Keratinocyte (primary cell): ENCODE results near the gene DPH2. TPM values are rescaled to one million over a fixed set of nuclear protein-coding genes. Genes with fewer than 3 reads are reported as not detected.

ENCODE experiments used
- DNase-seq: peaks from one replicate; pipeline ENCODE4 v3.0.0-alpha.2; 2011; ENCODE audit warnings: low read depth, missing footprints, low spot score
- FAIRE-seq: peaks from 2 replicates; lab custom pipeline; 2011; peaks lifted over from hg19 to GRCh38; lab: Jason Lieb, UNC
- H2AFZ ChIP-seq: 2 replicates; pipeline ENCODE4 v1.6.0; 2012; ENCODE audit warnings: low read length, control low read depth, inconsistent platforms; ENCODE audit not compliant: control insufficient read depth
- H3K27ac ChIP-seq: 2 replicates; pipeline ENCODE4 v1.5.1; 2011; ENCODE audit warnings: low read length; ENCODE audit not compliant: control insufficient read depth, insufficient read depth
- H3K27me3 ChIP-seq: 3 replicates; pipeline ENCODE4 v1.6.0; 2011; ENCODE audit warnings: low read length; ENCODE audit not compliant: control insufficient read depth, insufficient read depth; ENCODE audit errors: extremely low read depth
- H3K36me3 ChIP-seq, 2 experiments: 2 replicates in 1 of 2; 3 replicates in 1 of 2; pipeline ENCODE4 v1.5.1; 2011; ENCODE audit warnings: low read length in 2 of 2, mild to moderate bottlenecking in 1 of 2; ENCODE audit not compliant: control insufficient read depth in 2 of 2, insufficient read depth in 2 of 2; ENCODE audit errors: extremely low read depth in 1 of 2
- H3K4me1 ChIP-seq: 3 replicates; pipeline ENCODE4 v1.5.1; 2011; ENCODE audit warnings: low read length; ENCODE audit not compliant: control insufficient read depth, insufficient read depth; ENCODE audit errors: extremely low read depth
- H3K4me2 ChIP-seq: 3 replicates; pipeline ENCODE4 v1.6.0; 2011; ENCODE audit warnings: low read depth, low read length; ENCODE audit not compliant: control insufficient read depth, insufficient read depth; ENCODE audit errors: extremely low read depth
- H3K4me3 ChIP-seq, 3 experiments: fragments of 200-600 bp in 1 of 3; sonication (generic) in 1 of 3; 2 replicates in 2 of 3; 3 replicates in 1 of 3; pipeline ENCODE4 v1.5.1; 2011 to 2016; ENCODE audit warnings: low read length in 3 of 3, mild to moderate bottlenecking in 3 of 3, control low read depth in 2 of 3, inconsistent platforms in 1 of 3, low read depth in 1 of 3, mixed read lengths in 1 of 3, mixed run types in 1 of 3, moderate library complexity in 1 of 3; ENCODE audit not compliant: control insufficient read depth in 2 of 3, insufficient read depth in 2 of 3; ENCODE audit errors: extremely low read depth in 1 of 3
- H3K79me2 ChIP-seq: 2 replicates; pipeline ENCODE4 v1.6.0; 2012; ENCODE audit warnings: low read length; ENCODE audit not compliant: control insufficient read depth, insufficient read depth
- H3K9ac ChIP-seq: 3 replicates; pipeline ENCODE4 v1.6.0; 2011; ENCODE audit warnings: low read length; ENCODE audit not compliant: control insufficient read depth, insufficient read depth; ENCODE audit errors: extremely low read depth
- H3K9me1 ChIP-seq: 3 replicates; pipeline ENCODE4 v1.6.0; 2011; ENCODE audit warnings: low read length; ENCODE audit not compliant: control insufficient read depth, insufficient read depth; ENCODE audit errors: extremely low read depth
- H3K9me3 ChIP-seq: 2 replicates; pipeline ENCODE4 v1.5.1; 2012; ENCODE audit warnings: low read depth, low read length; ENCODE audit not compliant: control insufficient read depth
- H4K20me1 ChIP-seq: 3 replicates; pipeline ENCODE4 v1.6.0; 2011; ENCODE audit warnings: low read length; ENCODE audit not compliant: control insufficient read depth, insufficient read depth; ENCODE audit errors: extremely low read depth
- CTCF ChIP-seq, 3 experiments: IDR thresholded peaks in 1 of 3; conservative IDR thresholded peaks in 1 of 3; optimal IDR thresholded peaks in 1 of 3; 2 replicates in 2 of 3; 3 replicates in 1 of 3; pipeline versions ENCODE3 to v1.5.1; 2011; ENCODE audit warnings: low read length in 3 of 3, mild to moderate bottlenecking in 3 of 3, moderate library complexity in 2 of 3, control low read depth in 1 of 3, inconsistent platforms in 1 of 3; ENCODE audit not compliant: insufficient read depth in 2 of 3; ENCODE audit errors: extremely low read depth in 1 of 3
- EZH2 ChIP-seq: IDR thresholded peaks from one replicate; pipeline ENCODE4 v1.6.1; 2012; ENCODE audit warnings: inconsistent platforms, mild to moderate bottlenecking, low read length, moderate library complexity
- dilution Hi-C: fragments of 300-500 bp; cut with MboI; formaldehyde crosslinking; loops from one replicate; pipeline ENCODE4 v1.7.0; 2020; ENCODE audit warnings: low sequenced_read_pairs; ENCODE audit not compliant: extremely low pct_ligation_motif_present
- polyA plus RNA-seq, 5 experiments: library from polyadenylated mRNA; depleted of rRNA in 3 of 5; stranded (reverse) in 3 of 5; stranded (forward) in 1 of 5; unstranded in 1 of 5; fragments of >200 nt; gene quantifications; 1 replicate in 1 of 5; 2 replicates in 3 of 5; 3 replicates in 1 of 5; pipeline versions ENCODE4 v1.2.1 to v1.2.3, GENCODE V29; 2011 to 2012; ENCODE audit warnings: missing spikeins in 2 of 5, low read depth in 1 of 5, low replicate concordance in 1 of 5

The DPH2 gene
- polyA plus RNA-seq, 1 donor (not counting 4 experiments of a cell fraction or from before 2014, with no cell fraction given) = 30.3 TPM

GRCh38 chr1:43979528-43980254, 9.9 kb downstream of the DPH2 start:
- Histone ChIP-seq H3K4me3 (peak overlapping the region; percentile 51 to 74 (median 73)), H3K27ac (peak overlapping the region; percentile 92), H3K9me1 (no peaks in the 10 kb centered on the region), H4K20me1 (no peaks in the 10 kb centered on the region), H3K36me3 (peaks cover 27 to 35% of the 10 kb centered on the region in 2 experiments), H3K9ac (peak overlapping the region; percentile 94), H3K9me3 (no peaks in the 10 kb centered on the region), H3K27me3 (no peaks in the 10 kb centered on the region), H3K79me2 (peaks cover 72% of the 10 kb centered on the region), H2AFZ (no peak overlapping the region), H3K4me1 (peaks cover 41% of the 10 kb centered on the region), H3K4me2 (peak overlapping the region; percentile 83)
- dilution Hi-C loops = no loop called here
- FAIRE-seq (no peak), DNase-seq (peak; percentile 71)
- TF ChIP-seq EZH2 = no peak
- no peak for TF ChIP-seq CTCF (optimal IDR thresholded peaks at IDR 0.05 in 1 of 3, IDR thresholded peaks at IDR 0.05 in 1 of 3, conservative IDR thresholded peaks at IDR 0.05 in 1 of 3; ENCODE audit: extremely low read depth in 1 of 3, insufficient read depth in 2 of 3, low read length in 3 of 3)

- H3K4me2 ChIP-seq = peak overlapping the region; percentile 83
- H3K9me1 ChIP-seq = no peaks in the 10 kb centered on the region
- H3K9ac ChIP-seq = peak overlapping the region; percentile 94
- no peaks in the 10 kb centered on the region for H3K9me3 ChIP-seq
- no peaks in the 10 kb centered on the region for H3K27me3 ChIP-seq
- peak overlapping the region; percentile 92 for H3K27ac ChIP-seq
- no peaks in the 10 kb centered on the region for H4K20me1 ChIP-seq
- FAIRE-seq = peak; percentile 94
- H3K36me3 ChIP-seq = peaks cover 32 to 41% of the 10 kb centered on the region in 2 experiments
- dilution Hi-C loops = no loop called here
- peak; percentile 92 for DNase-seq
- H2AFZ ChIP-seq = no peak overlapping the region
- peak overlapping the region; percentile 51 to 74 (median 73) for H3K4me3 ChIP-seq
- peaks cover 40% of the 10 kb centered on the region for H3K4me1 ChIP-seq
- H3K79me2 ChIP-seq = peaks cover 65% of the 10 kb centered on the region
- TF ChIP-seq CTCF (optimal IDR thresholded peaks at IDR 0.05 in 1 of 3, IDR thresholded peaks at IDR 0.05 in 1 of 3, conservative IDR thresholded peaks at IDR 0.05 in 1 of 3; ENCODE audit: extremely low read depth in 1 of 3, insufficient read depth in 2 of 3, low read length in 3 of 3) (no peak), EZH2 (no peak)
Measured at GRCh38 chr1:43980255-43981134, 10.7 kb downstream of the DPH2 start.
